WTC11 (cell line): ENCODE measurements around the gene KANK4. TPM values are rescaled to one million over a fixed set of nuclear protein-coding genes. Genes with fewer than 3 reads are reported as not detected.

ENCODE experiments used
- ATAC-seq: fragments of 200-7000 bp; cut with Tn5 transposase; 2 replicates; pipeline ENCODE4 v1.10.0; 2021; ENCODE audit warnings: mild to moderate bottlenecking, moderate library complexity
- CTCF ChIA-PET: fragments of 300-600 bp; sonication (Branson Sonifier 250); formaldehyde crosslinking; loops from one replicate; lab custom pipeline; 2021; ENCODE audit warnings: antibody characterized with exemption; lab: Charles Lee
- POLR2A ChIA-PET: fragments of 350-600 bp; sonication (Branson Sonifier 250); formaldehyde crosslinking; loops from one replicate; lab custom pipeline; 2021; ENCODE audit warnings: antibody characterized with exemption; lab: Charles Lee
- DNase-seq: peaks from one replicate; pipeline ENCODE4 v3.0.0; 2021; ENCODE audit warnings: low spot score
- H3K27ac Mint-ChIP-seq: 2 replicates; pipeline ENCODE4 v1.8.0; 2021; ENCODE audit warnings: mixed read lengths
- H3K27me3 Mint-ChIP-seq: 2 replicates; pipeline ENCODE4 v1.8.0; 2021; ENCODE audit warnings: low read depth, mild to moderate bottlenecking, moderate library complexity, mixed read lengths
- H3K36me3 Mint-ChIP-seq: 2 replicates; pipeline ENCODE4 v1.8.0; 2021; ENCODE audit warnings: mixed read lengths
- H3K4me1 Mint-ChIP-seq: 2 replicates; pipeline ENCODE4 v1.8.0; 2022; ENCODE audit warnings: mixed read lengths
- H3K4me3 Mint-ChIP-seq: 2 replicates; pipeline ENCODE4 v1.8.0; 2021; ENCODE audit warnings: mild to moderate bottlenecking, moderate library complexity, mixed read lengths
- H3K9me3 Mint-ChIP-seq: 2 replicates; pipeline ENCODE4 v1.8.0; 2021; ENCODE audit warnings: mixed read lengths
- CREM ChIP-seq: sonication (generic); formaldehyde crosslinking; IDR thresholded peaks from 2 replicates; pipeline ENCODE4 v1.8.1; 2022; ENCODE audit warnings: mild to moderate bottlenecking, missing genetic modification reagents, moderate library complexity
- E2F5 ChIP-seq: sonication (generic); formaldehyde crosslinking; IDR thresholded peaks from 2 replicates; pipeline ENCODE4 v1.8.1; 2022; ENCODE audit warnings: mild to moderate bottlenecking, moderate library complexity, missing genetic modification reagents
- ESRRA ChIP-seq: sonication (generic); formaldehyde crosslinking; IDR thresholded peaks from 2 replicates; pipeline ENCODE4 v1.8.1; 2022; ENCODE audit warnings: mild to moderate bottlenecking, missing genetic modification reagents, borderline replicate concordance
- NR3C1 ChIP-seq: sonication (generic); formaldehyde crosslinking; conservative IDR thresholded peaks from 2 replicates; pipeline ENCODE4 v1.8.1; 2023; ENCODE audit warnings: low read depth, mild to moderate bottlenecking, missing genetic modification reagents
- SP1 ChIP-seq: sonication (generic); formaldehyde crosslinking; conservative IDR thresholded peaks from 2 replicates; pipeline ENCODE4 v1.8.1; 2022; ENCODE audit warnings: missing genetic modification reagents
- ZNF263 ChIP-seq: sonication (generic); formaldehyde crosslinking; IDR thresholded peaks from 2 replicates; pipeline ENCODE4 v1.8.1; 2022; ENCODE audit warnings: low read depth, mild to moderate bottlenecking, moderate library complexity, missing genetic modification reagents
- ZNF512 ChIP-seq: sonication (generic); formaldehyde crosslinking; IDR thresholded peaks from 2 replicates; pipeline ENCODE4 v1.8.1; 2022; ENCODE audit warnings: missing genetic modification reagents, borderline replicate concordance
- total RNA-seq: library from RNA; stranded (reverse); gene quantifications from 3 replicates; pipeline ENCODE4 v1.2.3, GENCODE V29; 2021
- TF ChIP-seq, protein P1 (sequence below): fragments of 250-450 bp; sonication (Bioruptor Pico); conservative IDR thresholded peaks from 2 replicates; pipeline ENCODE4 v1.9.0; 2021; ENCODE audit warnings: mild to moderate bottlenecking
- TF ChIP-seq, protein P2 (sequence below): sonication (generic); formaldehyde crosslinking; IDR thresholded peaks from 2 replicates; pipeline ENCODE4 v1.8.0; 2023; ENCODE audit warnings: mild to moderate bottlenecking, missing genetic modification reagents
- TF ChIP-seq, protein P3 (sequence below): sonication (generic); formaldehyde crosslinking; IDR thresholded peaks from 2 replicates; pipeline ENCODE4 v1.8.1; 2022; ENCODE audit warnings: mild to moderate bottlenecking, missing genetic modification reagents, moderate library complexity, borderline replicate concordance
- TF ChIP-seq, protein P4 (sequence below): sonication (generic); formaldehyde crosslinking; IDR thresholded peaks from 2 replicates; pipeline ENCODE4 v1.8.0; 2023; ENCODE audit warnings: missing genetic modification reagents, mild to moderate bottlenecking, borderline replicate concordance

The KANK4 gene
- total RNA-seq, 1 experiment from 2014 or later, result 0.35 TPM

DNA sequence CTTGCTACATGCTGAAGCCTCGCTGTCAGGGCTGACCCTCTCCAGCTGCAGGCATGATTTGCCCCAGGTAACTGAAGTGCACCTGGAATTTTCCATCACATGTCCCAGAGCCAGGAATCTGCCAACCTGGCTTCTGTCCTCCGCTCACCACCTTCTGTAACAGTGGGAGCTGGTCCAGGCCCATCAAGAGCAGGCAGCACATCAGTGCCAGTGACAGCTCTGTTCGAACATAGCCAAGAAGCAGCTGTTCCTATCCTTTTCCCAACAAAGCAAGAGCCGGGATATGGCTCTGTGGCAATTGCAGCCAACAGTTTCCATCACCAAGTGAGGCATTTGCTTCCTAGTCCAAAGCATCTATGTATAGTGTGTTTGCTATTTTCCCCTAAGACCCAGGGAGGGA lies 42.2 kb upstream of the KANK4 start (continued):
- TF ChIP-seq NR3C1 (CRISPR knock-in tag) (no peak), ESRRA (no peak)
- TF ChIP-seq, protein P1, sequence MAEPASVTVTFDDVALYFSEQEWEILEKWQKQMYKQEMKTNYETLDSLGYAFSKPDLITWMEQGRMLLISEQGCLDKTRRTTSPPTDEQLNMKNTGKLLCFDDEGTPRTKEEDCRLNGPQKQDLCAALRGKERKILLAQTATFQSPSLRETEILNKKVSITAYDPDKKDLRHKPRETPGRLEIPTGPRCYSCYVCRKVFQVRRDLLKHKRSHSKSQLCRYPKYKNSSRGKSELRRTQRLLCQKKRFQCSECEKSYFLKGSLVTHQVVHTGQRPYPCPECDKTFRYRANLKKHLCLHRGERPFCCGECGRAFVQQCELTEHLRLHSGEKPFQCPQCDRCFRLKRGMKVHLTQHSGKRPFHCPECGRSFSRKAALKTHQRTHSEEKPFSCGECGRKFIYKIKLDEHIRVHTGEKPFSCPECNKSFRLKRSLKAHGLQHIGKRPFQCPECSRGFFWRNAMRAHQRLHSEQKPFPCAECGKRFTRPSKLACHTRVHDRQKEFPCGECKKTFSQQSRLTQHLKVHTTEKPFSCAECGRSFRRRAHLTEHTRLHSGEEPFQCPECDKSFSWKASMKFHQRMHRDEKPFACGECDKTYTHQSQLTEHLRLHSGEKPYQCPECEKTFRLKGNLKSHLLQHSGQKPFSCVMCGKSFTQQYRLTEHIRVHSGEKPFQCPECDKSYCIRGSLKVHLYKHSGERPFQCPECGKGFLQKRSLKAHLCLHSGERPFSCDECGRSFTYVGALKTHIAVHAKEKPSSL (CRISPR knock-in tag), result no peak

GRCh38 chr1:62358665-62359373 lies 39.6 kb upstream of the KANK4 start:
- POLR2A ChIA-PET, result interaction anchor here (0.6 to 0.7 kb wide), 2 partner anchors 73 to 101 kb away, joined by 3 to 6 read pairs; no protein-coding TSS in a partner anchor
- H3K27ac Mint-ChIP-seq, result no peak overlapping the region
- CTCF ChIA-PET, result no interaction called here
- DNase-seq (no peak), ATAC-seq (no peak)
- H3K4me3 Mint-ChIP-seq, result no peak overlapping the region
- no peak for TF ChIP-seq SP1
- no peak for TF ChIP-seq E2F5 (CRISPR knock-in tag)
- TF ChIP-seq, protein P2, sequence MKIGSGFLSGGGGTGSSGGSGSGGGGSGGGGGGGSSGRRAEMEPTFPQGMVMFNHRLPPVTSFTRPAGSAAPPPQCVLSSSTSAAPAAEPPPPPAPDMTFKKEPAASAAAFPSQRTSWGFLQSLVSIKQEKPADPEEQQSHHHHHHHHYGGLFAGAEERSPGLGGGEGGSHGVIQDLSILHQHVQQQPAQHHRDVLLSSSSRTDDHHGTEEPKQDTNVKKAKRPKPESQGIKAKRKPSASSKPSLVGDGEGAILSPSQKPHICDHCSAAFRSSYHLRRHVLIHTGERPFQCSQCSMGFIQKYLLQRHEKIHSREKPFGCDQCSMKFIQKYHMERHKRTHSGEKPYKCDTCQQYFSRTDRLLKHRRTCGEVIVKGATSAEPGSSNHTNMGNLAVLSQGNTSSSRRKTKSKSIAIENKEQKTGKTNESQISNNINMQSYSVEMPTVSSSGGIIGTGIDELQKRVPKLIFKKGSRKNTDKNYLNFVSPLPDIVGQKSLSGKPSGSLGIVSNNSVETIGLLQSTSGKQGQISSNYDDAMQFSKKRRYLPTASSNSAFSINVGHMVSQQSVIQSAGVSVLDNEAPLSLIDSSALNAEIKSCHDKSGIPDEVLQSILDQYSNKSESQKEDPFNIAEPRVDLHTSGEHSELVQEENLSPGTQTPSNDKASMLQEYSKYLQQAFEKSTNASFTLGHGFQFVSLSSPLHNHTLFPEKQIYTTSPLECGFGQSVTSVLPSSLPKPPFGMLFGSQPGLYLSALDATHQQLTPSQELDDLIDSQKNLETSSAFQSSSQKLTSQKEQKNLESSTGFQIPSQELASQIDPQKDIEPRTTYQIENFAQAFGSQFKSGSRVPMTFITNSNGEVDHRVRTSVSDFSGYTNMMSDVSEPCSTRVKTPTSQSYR, result no peak
- no peak for TF ChIP-seq ZNF263 (CRISPR knock-in tag)
- TF ChIP-seq ZNF512 (CRISPR knock-in tag), result no peak
- no peak for TF ChIP-seq CREM (CRISPR knock-in tag)
- TF ChIP-seq, protein P3, sequence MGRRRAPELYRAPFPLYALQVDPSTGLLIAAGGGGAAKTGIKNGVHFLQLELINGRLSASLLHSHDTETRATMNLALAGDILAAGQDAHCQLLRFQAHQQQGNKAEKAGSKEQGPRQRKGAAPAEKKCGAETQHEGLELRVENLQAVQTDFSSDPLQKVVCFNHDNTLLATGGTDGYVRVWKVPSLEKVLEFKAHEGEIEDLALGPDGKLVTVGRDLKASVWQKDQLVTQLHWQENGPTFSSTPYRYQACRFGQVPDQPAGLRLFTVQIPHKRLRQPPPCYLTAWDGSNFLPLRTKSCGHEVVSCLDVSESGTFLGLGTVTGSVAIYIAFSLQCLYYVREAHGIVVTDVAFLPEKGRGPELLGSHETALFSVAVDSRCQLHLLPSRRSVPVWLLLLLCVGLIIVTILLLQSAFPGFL, result no peak
- TF ChIP-seq, protein P4, sequence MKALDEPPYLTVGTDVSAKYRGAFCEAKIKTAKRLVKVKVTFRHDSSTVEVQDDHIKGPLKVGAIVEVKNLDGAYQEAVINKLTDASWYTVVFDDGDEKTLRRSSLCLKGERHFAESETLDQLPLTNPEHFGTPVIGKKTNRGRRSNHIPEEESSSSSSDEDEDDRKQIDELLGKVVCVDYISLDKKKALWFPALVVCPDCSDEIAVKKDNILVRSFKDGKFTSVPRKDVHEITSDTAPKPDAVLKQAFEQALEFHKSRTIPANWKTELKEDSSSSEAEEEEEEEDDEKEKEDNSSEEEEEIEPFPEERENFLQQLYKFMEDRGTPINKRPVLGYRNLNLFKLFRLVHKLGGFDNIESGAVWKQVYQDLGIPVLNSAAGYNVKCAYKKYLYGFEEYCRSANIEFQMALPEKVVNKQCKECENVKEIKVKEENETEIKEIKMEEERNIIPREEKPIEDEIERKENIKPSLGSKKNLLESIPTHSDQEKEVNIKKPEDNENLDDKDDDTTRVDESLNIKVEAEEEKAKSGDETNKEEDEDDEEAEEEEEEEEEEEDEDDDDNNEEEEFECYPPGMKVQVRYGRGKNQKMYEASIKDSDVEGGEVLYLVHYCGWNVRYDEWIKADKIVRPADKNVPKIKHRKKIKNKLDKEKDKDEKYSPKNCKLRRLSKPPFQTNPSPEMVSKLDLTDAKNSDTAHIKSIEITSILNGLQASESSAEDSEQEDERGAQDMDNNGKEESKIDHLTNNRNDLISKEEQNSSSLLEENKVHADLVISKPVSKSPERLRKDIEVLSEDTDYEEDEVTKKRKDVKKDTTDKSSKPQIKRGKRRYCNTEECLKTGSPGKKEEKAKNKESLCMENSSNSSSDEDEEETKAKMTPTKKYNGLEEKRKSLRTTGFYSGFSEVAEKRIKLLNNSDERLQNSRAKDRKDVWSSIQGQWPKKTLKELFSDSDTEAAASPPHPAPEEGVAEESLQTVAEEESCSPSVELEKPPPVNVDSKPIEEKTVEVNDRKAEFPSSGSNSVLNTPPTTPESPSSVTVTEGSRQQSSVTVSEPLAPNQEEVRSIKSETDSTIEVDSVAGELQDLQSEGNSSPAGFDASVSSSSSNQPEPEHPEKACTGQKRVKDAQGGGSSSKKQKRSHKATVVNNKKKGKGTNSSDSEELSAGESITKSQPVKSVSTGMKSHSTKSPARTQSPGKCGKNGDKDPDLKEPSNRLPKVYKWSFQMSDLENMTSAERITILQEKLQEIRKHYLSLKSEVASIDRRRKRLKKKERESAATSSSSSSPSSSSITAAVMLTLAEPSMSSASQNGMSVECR, result no peak
- H3K36me3 Mint-ChIP-seq, result no peaks in the 10 kb centered on the region
- no peaks in the 10 kb centered on the region for H3K27me3 Mint-ChIP-seq
- H3K9me3 Mint-ChIP-seq, result peaks cover 5% of the 10 kb centered on the region
- H3K4me1 Mint-ChIP-seq, result no peaks in the 10 kb centered on the region
